Measurements from ENCODE around the gene TMEM44. TPM values are rescaled to one million over a fixed set of nuclear protein-coding genes. Genes with fewer than 3 reads are reported as not detected.

TMEM44 gene
- total and polyA plus RNA-seq, 10 donors, result 5.5 to 30.3 (median 22.1) TPM

- intact Hi-C loops (cut with DNase I; ENCODE audit: low total_unique reads), result loop anchor here (10.0 kb wide), 1 partner anchor 851 kb away; no protein-coding TSS in a partner anchor
- no peak for DNase-seq
- no peak overlapping the region for H3K27ac ChIP-seq
- no peaks in the 10 kb centered on the region for H3K27me3 ChIP-seq (replicated peaks in 1 of 7)
- TF ChIP-seq, protein P1, sequence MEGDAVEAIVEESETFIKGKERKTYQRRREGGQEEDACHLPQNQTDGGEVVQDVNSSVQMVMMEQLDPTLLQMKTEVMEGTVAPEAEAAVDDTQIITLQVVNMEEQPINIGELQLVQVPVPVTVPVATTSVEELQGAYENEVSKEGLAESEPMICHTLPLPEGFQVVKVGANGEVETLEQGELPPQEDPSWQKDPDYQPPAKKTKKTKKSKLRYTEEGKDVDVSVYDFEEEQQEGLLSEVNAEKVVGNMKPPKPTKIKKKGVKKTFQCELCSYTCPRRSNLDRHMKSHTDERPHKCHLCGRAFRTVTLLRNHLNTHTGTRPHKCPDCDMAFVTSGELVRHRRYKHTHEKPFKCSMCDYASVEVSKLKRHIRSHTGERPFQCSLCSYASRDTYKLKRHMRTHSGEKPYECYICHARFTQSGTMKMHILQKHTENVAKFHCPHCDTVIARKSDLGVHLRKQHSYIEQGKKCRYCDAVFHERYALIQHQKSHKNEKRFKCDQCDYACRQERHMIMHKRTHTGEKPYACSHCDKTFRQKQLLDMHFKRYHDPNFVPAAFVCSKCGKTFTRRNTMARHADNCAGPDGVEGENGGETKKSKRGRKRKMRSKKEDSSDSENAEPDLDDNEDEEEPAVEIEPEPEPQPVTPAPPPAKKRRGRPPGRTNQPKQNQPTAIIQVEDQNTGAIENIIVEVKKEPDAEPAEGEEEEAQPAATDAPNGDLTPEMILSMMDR (IDR thresholded peaks at IDR 0.05 in 8 of 11, conservative IDR thresholded peaks at IDR 0.05 in 3 of 11), result no peak
- TF ChIP-seq POLR2A (IDR thresholded peaks at IDR 0.05) (no peak), POLR2AphosphoS5 (IDR thresholded peaks at IDR 0.05) (no peak)
- no peak overlapping the region for H3K4me3 ChIP-seq
- peaks cover 0 to 14% (median 10%) of the 10 kb centered on the region in 6 donors for H3K36me3 ChIP-seq
- 77 to 83% (median 80%) methylated on average over 3 of the region's 3 CpGs for WGBS, 5 donors
- no peaks in the 10 kb centered on the region for H3K9me3 ChIP-seq
- H3K4me1 ChIP-seq, result peaks cover 12 to 39% (median 25%) of the 10 kb centered on the region in 6 donors
These were observed 40.5 kb upstream of the TMEM44 start for GRCh38 chr3:194673761-194674160.

GRCh38 chr3:194672876-194673275 is 39.7 kb upstream of the TMEM44 start:
- 40 to 60% (median 49%) methylated on average over 5 of the region's 5 CpGs for WGBS, 5 donors
- no peaks in the 10 kb centered on the region for H3K27me3 ChIP-seq (replicated peaks in 1 of 7)
- intact Hi-C loops (cut with DNase I; ENCODE audit: low total_unique reads), result loop anchor here (10.0 kb wide), 1 partner anchor 852 kb away; no protein-coding TSS in a partner anchor
- H3K4me3 ChIP-seq, result peak overlapping the region; percentile 82 to 95 (median 92)
- no peak for TF ChIP-seq POLR2AphosphoS5 (IDR thresholded peaks at IDR 0.05)
- TF ChIP-seq, protein P1 (IDR thresholded peaks at IDR 0.05 in 8 of 11, conservative IDR thresholded peaks at IDR 0.05 in 3 of 11), result no peak
- no peak for TF ChIP-seq POLR2A (IDR thresholded peaks at IDR 0.05)
- peak overlapping the region; percentile 88 to 97 (median 92) for H3K27ac ChIP-seq
- peaks cover 0 to 22% (median 17%) of the 10 kb centered on the region in 6 donors for H3K36me3 ChIP-seq
- no peaks in the 10 kb centered on the region for H3K9me3 ChIP-seq
- no peak for DNase-seq
- peaks cover 12 to 45% (median 25%) of the 10 kb centered on the region in 6 donors for H3K4me1 ChIP-seq

DNA sequence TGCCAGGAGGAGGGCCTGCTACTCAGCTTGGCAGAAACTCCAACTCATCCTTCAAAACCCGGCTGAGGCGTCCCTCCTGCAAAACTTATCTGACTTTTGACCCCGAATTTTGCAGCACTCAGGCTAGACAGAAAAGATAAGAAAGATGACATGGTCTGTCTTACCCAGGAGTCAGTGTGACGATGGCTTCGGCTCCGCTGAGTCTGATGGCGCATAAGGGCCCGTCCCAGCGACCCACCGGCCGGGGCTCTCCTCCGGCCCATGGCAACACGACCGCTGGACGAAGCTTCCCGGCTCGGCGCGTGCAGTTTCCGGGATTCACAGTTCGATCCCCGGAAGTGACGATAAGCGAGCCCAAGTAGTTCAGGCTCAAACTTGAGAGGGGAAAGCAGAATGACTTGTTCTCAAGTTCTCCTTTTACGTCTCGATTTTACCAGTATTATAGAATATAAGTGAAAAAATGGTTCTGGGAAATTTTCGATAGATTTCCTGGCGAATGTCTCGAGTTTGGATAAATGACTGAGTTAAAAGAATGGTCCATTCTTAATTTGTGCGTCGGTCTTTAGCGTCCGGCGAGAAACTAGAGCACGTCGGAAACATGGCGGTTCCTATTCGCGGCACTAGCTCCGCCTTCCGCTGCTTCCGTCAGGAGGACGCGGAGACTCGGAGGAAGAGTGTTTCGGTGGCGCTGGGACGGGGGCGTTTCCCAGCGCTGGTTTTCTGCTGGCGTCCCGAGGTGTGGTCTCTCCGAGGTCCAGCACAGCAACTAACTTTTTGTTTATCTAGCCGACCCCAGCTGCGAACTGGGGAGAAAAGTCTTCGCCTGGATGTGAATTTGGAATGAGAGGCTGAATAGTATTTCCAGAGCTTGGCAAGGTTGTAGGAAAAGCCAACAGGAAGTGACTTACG is 38.9 kb upstream of the TMEM44 start, which contains the start of gene LSG1:
TSS of gene LSG1 (minus strand) at position 292 of the 909 bp plus-strand sequence. CDS start at position 263, 29 bp downstream.
- Histone ChIP-seq H3K4me3 (peak within 1 kb of the TSS; percentile 82 to 95 (median 92)), H3K27me3 (replicated peaks in 1 of 7) (no peaks in the 10 kb centered on the region), H3K27ac (peak within 1 kb of the TSS; percentile 88 to 97 (median 92)), H3K4me1 (peaks cover 12 to 49% (median 25%) of the 10 kb centered on the region in 6 donors), H3K9me3 (no peaks in the 10 kb centered on the region), H3K36me3 (peaks cover 0 to 27% (median 17%) of the 10 kb centered on the region in 6 donors)
- WGBS, 5 donors, result 0 to 1% (median 0%) methylated on average over 50 to 57 of the region's 57 CpGs
- TF ChIP-seq POLR2A (IDR thresholded peaks at IDR 0.05) (peak in 2 of 3 donors; percentile 39 to 60), POLR2AphosphoS5 (IDR thresholded peaks at IDR 0.05) (peak; percentile 86 to 89 (median 88))
- TF ChIP-seq, protein P1 (IDR thresholded peaks at IDR 0.05 in 8 of 11, conservative IDR thresholded peaks at IDR 0.05 in 3 of 11), result no peak
- intact Hi-C loops (cut with DNase I; ENCODE audit: low total_unique reads), result loop anchor here (10.0 kb wide), 1 partner anchor 853 kb away; no protein-coding TSS in a partner anchor
- peak; percentile 96 for DNase-seq
